Astrocyte (in vitro differentiated cells and primary cell): ENCODE results near the gene FLCN. TPM values are rescaled to one million over a fixed set of nuclear protein-coding genes. Genes with fewer than 3 reads are reported as not detected.

ENCODE experiments used
- DNase-seq: peaks from one replicate; pipeline ENCODE4 v3.0.0-alpha.2; 2010; ENCODE audit warnings: low read depth
- FAIRE-seq: peaks from 2 replicates; lab custom pipeline; 2011; peaks lifted over from hg19 to GRCh38; lab: Jason Lieb, UNC
- H2AFZ ChIP-seq: 2 replicates; pipeline ENCODE4 v1.6.0; 2012; ENCODE audit warnings: low read depth, low read length, inconsistent platforms
- H3K27ac ChIP-seq: 2 replicates; pipeline ENCODE4 v1.5.1; 2011; ENCODE audit warnings: low read depth, low read length, inconsistent platforms
- H3K27me3 ChIP-seq: 2 replicates; pipeline ENCODE4 v1.6.0; 2011; ENCODE audit warnings: low read length, inconsistent platforms; ENCODE audit not compliant: insufficient read depth
- H3K36me3 ChIP-seq: 2 replicates; pipeline ENCODE4 v1.5.1; 2011; ENCODE audit warnings: low read length, inconsistent platforms; ENCODE audit not compliant: insufficient read depth
- H3K4me1 ChIP-seq: 2 replicates; pipeline ENCODE4 v1.5.1; 2011; ENCODE audit warnings: low read length, inconsistent platforms; ENCODE audit not compliant: insufficient read depth
- H3K4me2 ChIP-seq: 2 replicates; pipeline ENCODE4 v1.6.0; 2012; ENCODE audit warnings: low read length, inconsistent platforms
- H3K4me3 ChIP-seq: 2 replicates; pipeline ENCODE4 v1.5.1; 2011; ENCODE audit warnings: low read depth, mild to moderate bottlenecking, low read length, inconsistent platforms; ENCODE audit not compliant: insufficient read depth
- H3K79me2 ChIP-seq: 2 replicates; pipeline ENCODE4 v1.6.0; 2012; ENCODE audit warnings: mild to moderate bottlenecking, low read length, inconsistent platforms; ENCODE audit not compliant: insufficient read depth
- H3K9ac ChIP-seq: 2 replicates; pipeline ENCODE4 v1.6.0; 2012; ENCODE audit warnings: mild to moderate bottlenecking, low read length, inconsistent platforms
- H3K9me3 ChIP-seq: 2 replicates; pipeline ENCODE4 v1.5.1; 2012; ENCODE audit warnings: low read depth, mild to moderate bottlenecking, low read length, inconsistent platforms; ENCODE audit not compliant: insufficient read depth
- H4K20me1 ChIP-seq: 2 replicates; pipeline ENCODE4 v1.6.0; 2012; ENCODE audit warnings: low read length, inconsistent platforms; ENCODE audit not compliant: insufficient read depth
- H3K27ac Mint-ChIP-seq: one replicate; pipeline ENCODE4 v1.8.0; 2021; ENCODE audit warnings: mild to moderate bottlenecking, mixed read lengths; ENCODE audit not compliant: unreplicated experiment
- H3K27me3 Mint-ChIP-seq: one replicate; pipeline ENCODE4 v1.8.0; 2021; ENCODE audit warnings: low read depth, mixed read lengths; ENCODE audit not compliant: unreplicated experiment
- H3K36me3 Mint-ChIP-seq: one replicate; pipeline ENCODE4 v1.8.0; 2021; ENCODE audit warnings: low read depth, mixed read lengths; ENCODE audit not compliant: unreplicated experiment
- H3K4me1 Mint-ChIP-seq: one replicate; pipeline ENCODE4 v1.8.0; 2021; ENCODE audit warnings: low read depth, mixed read lengths; ENCODE audit not compliant: unreplicated experiment
- H3K4me3 Mint-ChIP-seq: one replicate; pipeline ENCODE4 v1.8.0; 2021; ENCODE audit warnings: mild to moderate bottlenecking, moderate library complexity, mixed read lengths; ENCODE audit not compliant: unreplicated experiment
- H3K9me3 Mint-ChIP-seq: one replicate; pipeline ENCODE4 v1.8.0; 2021; ENCODE audit warnings: mild to moderate bottlenecking, mixed read lengths; ENCODE audit not compliant: unreplicated experiment
- CTCF ChIP-seq: IDR thresholded peaks from 2 replicates; pipeline ENCODE4 v1.5.1; 2011; ENCODE audit warnings: low read depth, mild to moderate bottlenecking, inconsistent platforms, low read length, moderate library complexity; ENCODE audit not compliant: insufficient read depth
- EZH2 ChIP-seq: IDR thresholded peaks from 2 replicates; pipeline ENCODE4 v1.6.1; 2012; ENCODE audit warnings: mild to moderate bottlenecking, low read length, inconsistent platforms; ENCODE audit not compliant: insufficient read depth
- total RNA-seq: library from RNA; stranded (reverse); gene quantifications from 2 replicates; pipeline ENCODE4 v1.2.1, GENCODE V29; 2021

The FLCN gene
- total RNA-seq, 1 donor from 2014 or later: 40.0 TPM

DNA sequence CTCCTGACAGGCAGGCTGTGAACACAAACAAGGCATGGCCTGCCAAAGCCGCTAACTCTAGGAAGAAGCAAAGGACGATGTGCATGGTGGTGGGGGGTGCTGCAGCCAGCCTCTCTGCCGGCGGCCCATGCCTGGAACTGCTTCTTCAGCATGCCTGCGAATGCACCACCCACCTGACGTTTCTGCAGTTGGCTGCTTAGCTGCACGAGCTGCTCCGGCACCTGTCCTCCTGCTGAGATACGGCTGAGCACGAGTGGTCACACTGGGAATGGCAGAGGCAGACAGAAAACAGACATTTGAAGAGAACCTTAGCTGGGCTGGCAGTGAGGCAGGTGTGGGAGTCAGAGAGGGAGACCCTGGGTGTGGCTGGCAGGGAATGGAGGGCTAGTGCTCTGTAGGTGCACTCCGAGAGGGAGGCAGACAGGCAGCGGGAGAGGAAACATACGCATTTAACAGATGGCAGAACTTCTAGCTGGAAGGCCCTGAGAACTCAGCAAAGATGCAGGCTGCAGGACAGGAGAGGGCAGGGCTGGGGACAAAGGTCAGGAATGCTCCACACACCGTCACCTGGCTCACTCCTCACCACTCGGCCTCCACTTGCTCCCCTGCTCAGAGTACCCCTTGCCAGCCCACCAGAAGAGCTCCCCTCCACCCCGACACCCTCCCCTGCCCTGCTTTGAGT is 5.2 kb downstream of the FLCN start:
- Histone ChIP-seq H3K9ac (no peak overlapping the region), H3K27me3 (no peaks in the 10 kb centered on the region), H3K79me2 (peaks cover 50% of the 10 kb centered on the region), H3K4me3 (no peak overlapping the region), H3K36me3 (peaks cover 19% of the 10 kb centered on the region), H3K4me2 (no peak overlapping the region), H3K4me1 (peaks cover 14% of the 10 kb centered on the region), H3K27ac (no peak overlapping the region), H4K20me1 (peaks cover 73% of the 10 kb centered on the region), H2AFZ (no peak overlapping the region), H3K9me3 (no peaks in the 10 kb centered on the region)
- FAIRE-seq (no peak), DNase-seq (no peak)
- H3K4me3 Mint-ChIP-seq: no peak overlapping the region
- H3K36me3 Mint-ChIP-seq: peaks cover 11% of the 10 kb centered on the region
- H3K27ac Mint-ChIP-seq: no peak overlapping the region
- H3K27me3 Mint-ChIP-seq: no peaks in the 10 kb centered on the region
- H3K9me3 Mint-ChIP-seq: no peaks in the 10 kb centered on the region
- H3K4me1 Mint-ChIP-seq: peaks cover 11% of the 10 kb centered on the region
- TF ChIP-seq CTCF (no peak), EZH2 (no peak)

DNA sequence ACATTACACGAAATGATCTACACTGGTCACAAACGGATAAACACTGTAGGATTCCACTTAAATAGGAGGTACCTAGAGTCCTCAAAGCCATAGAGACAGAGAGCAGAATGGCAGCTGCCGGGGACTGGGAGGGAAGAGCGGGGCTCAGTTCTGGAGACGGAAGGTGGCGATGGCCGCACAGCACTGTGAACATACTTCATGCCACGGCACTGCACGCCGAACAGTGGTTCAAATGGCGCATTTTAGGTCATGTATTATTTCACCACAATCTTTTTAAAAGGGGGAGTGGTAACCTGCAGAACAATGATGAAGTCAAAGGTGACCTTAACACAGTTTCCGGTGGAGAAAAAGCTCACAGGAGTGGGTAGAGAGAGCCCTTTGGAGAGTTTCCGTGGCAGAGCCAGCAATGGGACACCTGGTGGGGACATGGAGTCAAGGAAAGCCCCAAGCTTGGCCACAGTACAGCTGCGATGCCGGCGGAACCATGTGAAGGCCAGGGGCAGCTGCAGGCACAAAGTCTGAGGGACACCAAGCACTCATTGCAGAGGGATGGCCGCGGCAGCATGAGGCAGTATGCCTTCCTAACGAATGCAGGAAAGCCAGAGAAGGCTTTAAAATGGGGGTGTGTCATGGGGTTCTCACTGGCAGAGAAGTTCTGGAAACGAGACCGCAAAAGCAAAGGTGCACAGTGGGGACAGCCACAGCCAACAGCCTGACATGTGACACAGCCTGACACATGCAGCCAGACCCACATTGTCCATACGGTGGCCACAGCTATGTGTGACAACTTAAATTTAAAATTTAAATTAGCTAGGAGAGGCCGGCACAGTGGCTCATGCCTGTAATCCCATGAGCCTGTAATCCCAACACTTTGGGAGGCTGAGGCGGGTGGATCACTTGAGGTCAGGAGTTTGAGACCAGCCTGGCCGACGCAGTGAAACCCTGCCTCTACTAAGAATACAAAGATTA is 7.3 kb downstream of the FLCN start:
- H3K4me1 ChIP-seq: no peaks in the 10 kb centered on the region
- no peak for DNase-seq
- no peak overlapping the region for H3K27ac ChIP-seq
- H3K27me3 ChIP-seq: no peaks in the 10 kb centered on the region
- no peaks in the 10 kb centered on the region for H3K9me3 ChIP-seq
- Mint-ChIP-seq H3K4me3 (no peak overlapping the region), H3K4me1 (no peaks in the 10 kb centered on the region), H3K27ac (no peak overlapping the region), H3K36me3 (peaks cover 14% of the 10 kb centered on the region), H3K9me3 (no peaks in the 10 kb centered on the region), H3K27me3 (no peaks in the 10 kb centered on the region)
- FAIRE-seq: no peak
- TF ChIP-seq CTCF (no peak), EZH2 (no peak)
- H3K4me3 ChIP-seq: no peak overlapping the region
- H3K4me2 ChIP-seq: no peak overlapping the region
- H2AFZ ChIP-seq: no peak overlapping the region
- H4K20me1 ChIP-seq: peaks cover 56% of the 10 kb centered on the region
- peaks cover 33% of the 10 kb centered on the region for H3K36me3 ChIP-seq
- peaks cover 30% of the 10 kb centered on the region for H3K79me2 ChIP-seq
- no peak overlapping the region for H3K9ac ChIP-seq
